Gastroesophageal sphincter (tissue), 3 donors: Measurements from ENCODE around the gene MLEC.
"Not testable (repeated sequence)": the region's sequence is repeated elsewhere in the genome, so short reads cannot be mapped to it uniquely, and the experiment has no call there.

Experiments
- CTCF ChIP-seq, 4 experiments: fragments of 200-600 bp in 2 of 4; fragments of 450-650 bp in 2 of 4; sonication (generic) in 1 of 4; IDR thresholded peaks; one replicate each; pipeline ENCODE4 v1.5.1; 2017 to 2019; ENCODE audit warnings: antibody characterized with exemption in 4 of 4, mild to moderate bottlenecking in 2 of 4, moderate library complexity in 2 of 4
- EP300 ChIP-seq: sonication (generic); formaldehyde crosslinking; IDR thresholded peaks from one replicate; pipeline ENCODE4 v1.6.1; 2017; ENCODE audit warnings: antibody characterized with exemption, mild to moderate bottlenecking

- not testable (repeated sequence) for TF ChIP-seq EP300; CTCF (IDR thresholded peaks at IDR 0.05)
These were observed 16.7 kb upstream of the MLEC start for GRCh38 chr12:120670237-120670636.
